Vagina (tissue), 2 donors: ENCODE results near the gene SPEF1. TPM values are rescaled to one million over a fixed set of nuclear protein-coding genes. Genes with fewer than 3 reads are reported as not detected.

Source experiments
- DNase-seq, 2 donors: peaks; one replicate each; pipeline ENCODE4 v3.0.0-alpha.2; 2017; ENCODE audit errors: extremely low spot score in 2 of 2
- H3K27ac ChIP-seq: fragments of 200-600 bp; sonication (generic); one replicate; pipeline ENCODE4 v1.5.1; 2019
- H3K27me3 ChIP-seq: fragments of 200-600 bp; sonication (generic); one replicate; pipeline ENCODE4 v1.5.1; 2019
- H3K36me3 ChIP-seq, 2 donors: fragments of 200-600 bp; sonication (generic); one replicate each; pipeline ENCODE4 v1.5.1; 2017 to 2019
- H3K4me1 ChIP-seq: fragments of 200-600 bp; sonication (generic); one replicate; pipeline ENCODE4 v1.5.1; 2019
- H3K4me3 ChIP-seq, 2 donors: fragments of 200-600 bp; sonication (generic); 1 replicate in 1 of 2; 2 replicates in 1 of 2; pipeline ENCODE4 v1.5.1; 2016 to 2019
- H3K9me3 ChIP-seq: fragments of 200-600 bp; sonication (generic); one replicate; pipeline ENCODE4 v1.5.1; 2019
- POLR2A ChIP-seq, 2 donors: fragments of 450-650 bp; IDR thresholded peaks; one replicate each; pipeline ENCODE4 v1.6.1; 2017; ENCODE audit warnings: antibody characterized with exemption in 2 of 2, mild to moderate bottlenecking in 2 of 2, moderate library complexity in 2 of 2
- POLR2AphosphoS5 ChIP-seq, 2 donors: sonication (generic); formaldehyde crosslinking; IDR thresholded peaks; one replicate each; pipeline ENCODE4 v1.9.0; 2017; ENCODE audit warnings: antibody characterized with exemption in 2 of 2, mild to moderate bottlenecking in 2 of 2, low read depth in 1 of 2; ENCODE audit not compliant: insufficient read depth in 1 of 2
- intact Hi-C: fragments of 100-400 bp; cut with DNase I; formaldehyde crosslinking; loops from one replicate; pipeline ENCODE4 v1.15.1; 2023
- total RNA-seq: library from RNA; depleted of rRNA; stranded (reverse); fragments of >200 nt; gene quantifications from one replicate; pipeline ENCODE4 v1.2.3, GENCODE V29; 2016
- TF ChIP-seq, protein P1 (sequence below), 3 experiments: fragments of 450-650 bp in 2 of 3; fragments of 200-600 bp in 1 of 3; sonication (generic) in 1 of 3; IDR thresholded peaks; one replicate each; pipeline ENCODE4 v1.5.1; 2017 to 2019; ENCODE audit warnings: antibody characterized with exemption in 3 of 3, mild to moderate bottlenecking in 2 of 3, moderate library complexity in 2 of 3

The SPEF1 gene
- total RNA-seq, 1 donor from 2014 or later, result not detected

DNA sequence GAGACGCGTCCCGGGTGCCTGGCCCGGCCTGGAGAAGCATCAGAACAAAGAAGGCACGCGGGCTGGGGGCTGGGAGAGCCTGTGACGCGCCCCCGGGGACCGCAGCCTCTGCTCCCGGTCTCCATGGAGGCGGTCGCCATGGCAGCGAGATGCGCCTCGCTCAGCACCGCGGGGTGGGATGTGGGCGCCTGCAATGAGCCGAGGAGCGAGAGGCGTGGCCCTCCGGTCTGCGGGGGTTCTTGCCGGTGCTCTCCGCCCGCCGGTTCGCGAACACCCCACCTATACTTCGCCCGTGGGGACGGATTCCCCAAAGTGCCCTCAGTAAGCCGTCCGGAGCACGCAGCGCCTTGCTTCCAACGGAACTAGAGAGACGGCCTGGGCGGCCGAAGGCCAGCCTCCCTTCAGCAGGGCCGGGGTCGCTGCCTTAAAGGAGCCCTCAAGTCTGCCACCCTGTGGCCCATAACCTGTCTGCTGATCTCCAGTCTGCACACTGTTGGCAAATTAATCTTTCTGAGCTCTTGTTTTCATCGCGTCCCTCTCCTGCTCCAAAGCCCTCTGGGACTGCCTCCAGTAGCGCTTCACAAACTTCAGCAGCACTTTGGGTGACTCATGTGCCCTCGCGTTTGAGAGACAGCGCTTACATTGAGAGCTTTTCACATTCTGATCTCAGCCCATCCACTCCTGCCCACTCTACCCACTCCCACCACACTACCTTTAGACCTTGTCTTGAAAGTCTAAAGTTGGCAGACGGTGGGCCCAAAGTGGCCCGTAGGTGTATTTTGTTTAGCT is 12.7 kb downstream of the SPEF1 start:
- DNase-seq, result peak in 1 of 2 donors; percentile 92
- H3K4me1 ChIP-seq, result peaks cover 43% of the 10 kb centered on the region
- intact Hi-C loops, result no loop called here
- H3K27ac ChIP-seq, result peak overlapping the region; percentile 94
- no peaks in the 10 kb centered on the region for H3K9me3 ChIP-seq
- TF ChIP-seq POLR2AphosphoS5 (IDR thresholded peaks at IDR 0.05; ENCODE audit: insufficient read depth in 1 of 2, low read depth in 1 of 2) (peak; percentile 1 to 13), POLR2A (IDR thresholded peaks at IDR 0.05) (no peak)
- TF ChIP-seq, protein P1, sequence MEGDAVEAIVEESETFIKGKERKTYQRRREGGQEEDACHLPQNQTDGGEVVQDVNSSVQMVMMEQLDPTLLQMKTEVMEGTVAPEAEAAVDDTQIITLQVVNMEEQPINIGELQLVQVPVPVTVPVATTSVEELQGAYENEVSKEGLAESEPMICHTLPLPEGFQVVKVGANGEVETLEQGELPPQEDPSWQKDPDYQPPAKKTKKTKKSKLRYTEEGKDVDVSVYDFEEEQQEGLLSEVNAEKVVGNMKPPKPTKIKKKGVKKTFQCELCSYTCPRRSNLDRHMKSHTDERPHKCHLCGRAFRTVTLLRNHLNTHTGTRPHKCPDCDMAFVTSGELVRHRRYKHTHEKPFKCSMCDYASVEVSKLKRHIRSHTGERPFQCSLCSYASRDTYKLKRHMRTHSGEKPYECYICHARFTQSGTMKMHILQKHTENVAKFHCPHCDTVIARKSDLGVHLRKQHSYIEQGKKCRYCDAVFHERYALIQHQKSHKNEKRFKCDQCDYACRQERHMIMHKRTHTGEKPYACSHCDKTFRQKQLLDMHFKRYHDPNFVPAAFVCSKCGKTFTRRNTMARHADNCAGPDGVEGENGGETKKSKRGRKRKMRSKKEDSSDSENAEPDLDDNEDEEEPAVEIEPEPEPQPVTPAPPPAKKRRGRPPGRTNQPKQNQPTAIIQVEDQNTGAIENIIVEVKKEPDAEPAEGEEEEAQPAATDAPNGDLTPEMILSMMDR (IDR thresholded peaks at IDR 0.05), result peak in 2 of 3 experiments; percentile 9 to 37
- H3K27me3 ChIP-seq, result no peaks in the 10 kb centered on the region
- H3K36me3 ChIP-seq, result no peaks in the 10 kb centered on the region
- peak overlapping the region; percentile 85 to 91 for H3K4me3 ChIP-seq

DNA sequence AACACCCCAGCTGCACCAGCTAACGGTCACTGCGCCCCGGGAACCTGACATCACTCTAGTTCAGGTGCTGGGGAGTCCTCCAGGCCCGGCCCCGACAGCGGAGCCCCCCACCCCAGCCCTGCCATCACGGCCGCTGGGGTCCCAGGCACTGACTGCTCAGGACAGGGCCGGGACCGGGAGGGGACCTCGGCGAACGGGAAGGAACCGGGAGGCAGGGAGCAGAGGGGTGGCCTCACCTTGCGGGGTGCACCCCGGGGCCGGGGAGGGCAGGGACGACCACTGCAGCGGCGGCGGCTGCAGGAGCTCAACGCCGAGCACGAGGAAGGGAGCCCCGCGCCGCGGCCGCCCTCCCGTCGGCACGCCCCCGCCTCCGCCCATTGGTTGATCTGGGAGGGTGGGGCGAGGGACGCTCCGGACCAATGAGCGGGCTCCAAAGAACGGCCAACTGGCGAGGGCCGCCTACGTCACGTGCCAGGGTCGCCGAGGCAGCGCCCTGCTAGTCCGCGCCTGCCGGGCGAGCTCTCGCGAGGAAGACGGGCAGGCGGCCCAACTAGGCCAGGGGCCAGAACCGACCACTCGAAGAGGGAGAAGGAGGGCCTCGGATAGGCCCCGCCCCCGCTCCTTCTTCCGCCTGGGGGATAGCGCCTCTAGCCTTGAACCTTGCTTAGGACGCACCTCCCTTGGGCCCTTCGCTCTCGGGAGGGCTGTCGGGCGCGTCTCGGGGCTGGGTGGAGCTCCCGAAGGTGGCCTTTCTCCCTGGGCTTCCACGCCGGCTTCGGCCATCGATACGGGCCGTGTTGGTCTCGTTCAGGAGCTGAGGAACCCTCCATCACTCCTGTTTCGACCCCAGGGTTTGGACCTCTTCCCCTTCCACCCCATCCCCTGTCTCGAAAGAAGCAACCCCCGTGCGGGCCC is 13.6 kb downstream of the SPEF1 start, which contains the start of gene ADISSP:
Gene ADISSP (minus strand): TSS at position 327 of the 915 bp plus-strand sequence. CDS start 7,653 bp downstream, outside the sequence.
- TF ChIP-seq POLR2A (IDR thresholded peaks at IDR 0.05) (peak in 1 of 2 donors; percentile 59), POLR2AphosphoS5 (IDR thresholded peaks at IDR 0.05; ENCODE audit: insufficient read depth in 1 of 2, low read depth in 1 of 2) (peak; percentile 89 to 95)
- TF ChIP-seq, protein P1 (IDR thresholded peaks at IDR 0.05), result peak in 1 of 3 experiments; percentile 32
- intact Hi-C loops, result no loop called here
- H3K27ac ChIP-seq, result peak within 1 kb of the TSS; percentile 94
- H3K9me3 ChIP-seq, result no peaks in the 10 kb centered on the region
- H3K27me3 ChIP-seq, result no peaks in the 10 kb centered on the region
- peak within 1 kb of the TSS; percentile 85 to 91 for H3K4me3 ChIP-seq
- DNase-seq, result peak in 1 of 2 donors; percentile 99
- peaks cover 43% of the 10 kb centered on the region for H3K4me1 ChIP-seq
- H3K36me3 ChIP-seq, result no peaks in the 10 kb centered on the region

DNA sequence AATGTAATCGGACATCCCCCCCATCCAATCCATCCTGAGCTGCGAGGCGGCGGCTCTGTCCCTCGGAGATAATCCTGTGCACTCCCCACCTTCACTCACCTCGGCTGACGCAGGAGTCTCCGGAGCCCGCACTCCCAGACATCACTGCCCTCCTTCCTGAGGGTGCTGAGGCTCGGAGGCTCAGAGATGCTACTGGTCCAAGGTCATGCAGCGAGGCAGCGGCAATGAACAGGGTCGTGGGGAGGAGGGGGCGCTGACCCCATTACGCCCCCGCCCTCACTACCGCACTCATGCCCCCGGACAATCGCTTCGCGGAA is 14.2 kb downstream of the SPEF1 start:
- no peaks in the 10 kb centered on the region for H3K27me3 ChIP-seq
- no peaks in the 10 kb centered on the region for H3K36me3 ChIP-seq
- H3K9me3 ChIP-seq, result no peaks in the 10 kb centered on the region
- peaks cover 43% of the 10 kb centered on the region for H3K4me1 ChIP-seq
- DNase-seq, result no peak
- intact Hi-C loops, result no loop called here
- peak overlapping the region; percentile 85 to 91 for H3K4me3 ChIP-seq
- H3K27ac ChIP-seq, result peak overlapping the region; percentile 18
- TF ChIP-seq POLR2AphosphoS5 (IDR thresholded peaks at IDR 0.05; ENCODE audit: insufficient read depth in 1 of 2, low read depth in 1 of 2), result no peak
- no peak for TF ChIP-seq POLR2A (IDR thresholded peaks at IDR 0.05)
- TF ChIP-seq, protein P1 (IDR thresholded peaks at IDR 0.05), result no peak

DNA sequence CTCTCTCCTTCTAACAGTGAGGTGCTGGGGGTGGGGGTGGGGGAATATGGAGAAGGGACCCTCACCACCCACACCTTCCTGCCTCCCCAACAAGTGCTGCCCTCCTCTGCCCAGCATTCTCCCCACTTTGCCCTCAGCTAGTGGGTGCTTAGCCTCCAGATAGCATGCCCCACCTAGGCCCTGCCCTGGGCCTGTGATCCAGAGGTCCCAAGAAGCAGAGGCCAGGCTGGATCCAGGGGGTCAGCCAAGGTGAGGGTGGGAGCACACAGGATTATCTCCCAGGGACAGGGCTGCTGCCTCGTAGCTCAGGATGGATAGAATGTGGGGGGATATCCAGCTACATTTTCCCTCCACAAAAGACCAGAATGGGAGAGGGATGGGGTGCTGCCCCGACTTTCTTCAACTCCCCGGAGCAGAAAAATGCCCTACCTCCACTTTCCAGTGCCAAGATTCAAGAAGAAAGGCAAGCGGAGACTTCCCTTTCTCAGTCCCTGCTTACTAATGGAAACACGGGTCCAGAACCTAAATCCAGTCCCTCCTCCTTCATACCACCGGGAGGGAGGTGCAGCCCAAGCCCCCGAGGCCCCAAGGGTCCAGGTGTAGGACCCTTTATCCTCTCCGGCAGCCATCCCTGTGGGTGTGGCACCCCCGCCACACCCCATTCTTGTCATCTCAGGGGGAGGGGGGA is 14.7 kb downstream of the SPEF1 start:
- intact Hi-C loops, result no loop called here
- Histone ChIP-seq H3K36me3 (no peaks in the 10 kb centered on the region), H3K27ac (peak overlapping the region; percentile 3), H3K4me1 (peaks cover 43% of the 10 kb centered on the region), H3K4me3 (peak overlapping the region; percentile 85 to 91), H3K9me3 (no peaks in the 10 kb centered on the region), H3K27me3 (no peaks in the 10 kb centered on the region)
- no peak for DNase-seq
- TF ChIP-seq, protein P1 (IDR thresholded peaks at IDR 0.05), result no peak
- TF ChIP-seq POLR2AphosphoS5 (IDR thresholded peaks at IDR 0.05; ENCODE audit: insufficient read depth in 1 of 2, low read depth in 1 of 2) (no peak), POLR2A (IDR thresholded peaks at IDR 0.05) (no peak)
